ENCODE data around the gene NPFF. TPM values are rescaled to one million over a fixed set of nuclear protein-coding genes. Genes with fewer than 3 reads are reported as not detected.

NPFF gene
- polyA plus RNA-seq, 2 of the 4 experiments (the other 2 are of a cell fraction): 0.17 TPM; not detected in 1

DNA sequence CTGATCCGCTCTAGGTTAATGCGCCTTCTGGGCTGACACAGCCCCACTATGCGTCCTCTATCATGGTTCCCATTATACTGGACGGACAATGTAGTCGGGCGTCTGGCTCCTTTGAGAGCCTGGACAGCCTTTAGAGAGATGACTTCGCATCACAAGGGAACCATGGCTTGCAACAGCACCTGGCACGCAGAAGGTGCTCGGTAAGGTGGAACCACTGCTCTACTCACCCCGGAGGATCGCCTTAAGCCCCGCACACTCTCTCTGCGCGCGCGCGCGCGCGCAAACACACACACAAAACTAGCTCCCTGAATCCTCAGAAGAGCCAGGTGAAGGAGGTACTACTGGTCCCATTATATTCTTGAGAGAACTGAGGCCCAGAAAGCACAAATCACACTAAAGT is 15.1 kb downstream of the NPFF start:
- WGBS (ENCODE audit: missing lambda C conversion rate): 95% methylated on average over 20 of the region's 20 CpGs
- Histone ChIP-seq H3K4me2 (peak overlapping the region; percentile 89), H3K4me1 (peaks cover 43% of the 10 kb centered on the region), H3K9me3 (no peaks in the 10 kb centered on the region), H3K27ac (peak overlapping the region; percentile 89 to 91), H3K4me3 (peak overlapping the region; percentile 60)
- ChIA-PET CTCF (interaction anchor here (0.8 to 2.7 kb wide), 7 partner anchors 15 to 140 kb away, joined by 3 to 13 read pairs (median 3); no protein-coding TSS in a partner anchor), POLR2A (interaction anchor here (0.6 to 3.4 kb wide), 3 partner anchors 8 to 17 kb away, joined by 3 to 21 read pairs (median 19); partner anchors contain the start of gene TARBP2)
- TF ChIP-seq TP53 (CRISPR knock-in tag; IDR thresholded peaks at IDR 0.05) (no peak), CEBPB (IDR thresholded peaks at IDR 0.05) (no peak), GATA3 (IDR thresholded peaks at IDR 0.05; ENCODE audit: borderline replicate concordance) (no peak), POLR2A (IDR thresholded peaks at IDR 0.05; ENCODE audit: low read length) (no peak), SREBF2 (IDR thresholded peaks at IDR 0.05) (no peak)
- TF ChIP-seq, protein P1, sequence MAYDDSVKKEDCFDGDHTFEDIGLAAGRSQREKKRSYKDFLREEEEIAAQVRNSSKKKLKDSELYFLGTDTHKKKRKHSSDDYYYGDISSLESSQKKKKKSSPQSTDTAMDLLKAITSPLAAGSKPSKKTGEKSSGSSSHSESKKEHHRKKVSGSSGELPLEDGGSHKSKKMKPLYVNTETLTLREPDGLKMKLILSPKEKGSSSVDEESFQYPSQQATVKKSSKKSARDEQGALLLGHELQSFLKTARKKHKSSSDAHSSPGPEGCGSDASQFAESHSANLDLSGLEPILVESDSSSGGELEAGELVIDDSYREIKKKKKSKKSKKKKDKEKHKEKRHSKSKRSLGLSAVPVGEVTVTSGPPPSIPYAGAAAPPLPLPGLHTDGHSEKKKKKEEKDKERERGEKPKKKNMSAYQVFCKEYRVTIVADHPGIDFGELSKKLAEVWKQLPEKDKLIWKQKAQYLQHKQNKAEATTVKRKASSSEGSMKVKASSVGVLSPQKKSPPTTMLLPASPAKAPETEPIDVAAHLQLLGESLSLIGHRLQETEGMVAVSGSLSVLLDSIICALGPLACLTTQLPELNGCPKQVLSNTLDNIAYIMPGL (CRISPR knock-in tag; IDR thresholded peaks at IDR 0.05; ENCODE audit: borderline replicate concordance): no peak
- TF ChIP-seq, protein P2, sequence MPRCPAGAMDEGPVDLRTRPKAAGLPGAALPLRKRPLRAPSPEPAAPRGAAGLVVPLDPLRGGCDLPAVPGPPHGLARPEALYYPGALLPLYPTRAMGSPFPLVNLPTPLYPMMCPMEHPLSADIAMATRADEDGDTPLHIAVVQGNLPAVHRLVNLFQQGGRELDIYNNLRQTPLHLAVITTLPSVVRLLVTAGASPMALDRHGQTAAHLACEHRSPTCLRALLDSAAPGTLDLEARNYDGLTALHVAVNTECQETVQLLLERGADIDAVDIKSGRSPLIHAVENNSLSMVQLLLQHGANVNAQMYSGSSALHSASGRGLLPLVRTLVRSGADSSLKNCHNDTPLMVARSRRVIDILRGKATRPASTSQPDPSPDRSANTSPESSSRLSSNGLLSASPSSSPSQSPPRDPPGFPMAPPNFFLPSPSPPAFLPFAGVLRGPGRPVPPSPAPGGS (IDR thresholded peaks at IDR 0.05): no peak
- ATAC-seq (no peak), DNase-seq (ENCODE audit: low read depth in 1 of 2, low spot score in 1 of 2) (no peak), FAIRE-seq (no peak)

DNA sequence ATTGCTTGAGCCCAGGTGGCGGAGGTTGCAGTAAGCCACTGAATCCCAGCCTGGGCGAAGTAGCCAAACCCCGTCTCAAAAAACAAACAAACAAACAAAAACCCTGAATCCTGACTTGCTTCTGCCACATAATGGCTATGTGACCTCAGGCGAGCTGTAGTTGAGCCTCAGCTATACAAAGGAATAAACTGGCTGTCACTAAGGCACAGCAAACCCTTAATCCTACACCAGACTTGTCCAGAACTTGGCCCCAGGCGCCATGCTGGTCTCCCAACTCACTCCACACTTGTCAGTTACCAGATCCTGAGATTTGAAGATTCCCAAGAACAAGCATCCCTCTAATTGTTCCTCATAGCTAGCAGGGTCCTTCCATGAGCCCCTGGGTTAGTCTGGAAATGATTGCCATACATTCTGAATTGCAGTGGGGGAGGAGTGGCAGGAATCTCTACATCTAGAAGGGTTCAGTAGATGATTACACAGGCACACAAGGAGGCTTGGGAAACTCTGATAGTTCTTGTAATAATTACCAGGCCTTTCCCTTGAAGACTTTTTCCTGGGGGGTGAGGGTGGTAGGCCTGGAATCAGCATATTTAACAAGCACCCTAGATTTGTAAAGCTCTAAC is 17.9 kb downstream of the NPFF start:
- Histone ChIP-seq H3K9me3 (no peaks in the 10 kb centered on the region), H3K4me2 (no peak overlapping the region), H3K4me1 (peaks cover 24% of the 10 kb centered on the region), H3K27ac (no peak overlapping the region), H3K4me3 (no peak overlapping the region)
- DNase-seq (ENCODE audit: low read depth in 1 of 2, low spot score in 1 of 2): no peak
- WGBS (ENCODE audit: missing lambda C conversion rate): 90% methylated on average over 5 of the region's 5 CpGs
- POLR2A ChIA-PET: interaction anchor here (0.7 to 1.7 kb wide), 3 partner anchors 12 to 647 kb away, joined by 3 to 5 read pairs (median 4); partner anchors contain the start of gene TARBP2
- CTCF ChIA-PET: interaction anchor here (0.7 to 2.7 kb wide), 6 partner anchors 9 to 712 kb away, joined by 4 to 9 read pairs (median 6); partner anchors contain the start of gene MAP3K12
- peak; percentile 13 for FAIRE-seq
- ATAC-seq: no peak
- no peak for TF ChIP-seq RCOR1 (IDR thresholded peaks at IDR 0.05; ENCODE audit: low read depth, low read length)
- TF ChIP-seq, protein P1 (CRISPR knock-in tag; IDR thresholded peaks at IDR 0.05; ENCODE audit: borderline replicate concordance): no peak

DNA sequence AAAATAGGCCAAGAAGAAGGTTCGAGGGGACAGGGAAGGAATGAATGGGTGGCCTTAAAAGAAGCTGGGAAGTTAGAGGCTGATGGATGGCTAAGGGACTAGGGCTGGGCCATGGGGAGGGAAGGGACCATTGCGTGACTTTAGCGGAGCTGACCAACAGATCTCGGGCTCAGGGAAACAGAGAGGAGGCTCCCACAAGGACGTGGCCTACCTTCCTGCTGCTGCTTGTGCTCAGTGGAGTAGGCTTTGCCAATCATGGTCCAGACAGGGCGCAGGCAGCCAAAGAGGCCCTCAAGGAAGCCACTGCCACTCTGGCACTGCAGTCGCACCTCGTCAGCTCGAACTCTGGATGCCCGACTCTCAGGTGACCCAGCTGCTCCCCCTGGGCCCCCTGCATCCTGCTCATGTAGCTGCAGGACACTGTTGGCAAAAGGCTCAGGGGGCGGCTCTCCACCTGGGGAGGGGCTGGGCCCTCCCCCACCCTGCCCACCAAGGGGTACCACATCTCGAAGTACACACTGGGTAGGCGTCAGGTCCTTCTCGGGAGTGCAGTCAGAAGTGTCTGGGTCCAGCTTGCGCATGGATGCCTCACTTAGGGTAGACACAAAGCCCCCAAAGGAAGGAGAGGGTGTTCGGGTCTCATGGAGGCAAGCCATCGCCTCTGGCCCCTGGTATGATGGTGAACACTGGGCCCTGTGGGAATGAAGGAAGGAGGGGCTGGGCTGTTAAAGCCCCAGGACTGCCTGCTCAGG is 20.4 kb downstream of the NPFF start:
- WGBS (ENCODE audit: missing lambda C conversion rate): 89% methylated on average over 11 of the region's 17 CpGs
- TF ChIP-seq, protein P1 (CRISPR knock-in tag; IDR thresholded peaks at IDR 0.05; ENCODE audit: borderline replicate concordance): no peak
- peak; percentile 77 for TF ChIP-seq POLR2AphosphoS2 (conservative IDR thresholded peaks at IDR 0.05; ENCODE audit: low read length)
- peak; percentile 65; the same call in 1 of the 2 replicates for TF ChIP-seq HOXA7 (CRISPR knock-in tag; IDR thresholded peaks at IDR 0.05)
- Histone ChIP-seq H3K27ac (no peak overlapping the region), H3K4me2 (no peak overlapping the region), H3K4me1 (peaks cover 6% of the 10 kb centered on the region; the same call in 1 of the 3 replicates), H3K9me3 (no peaks in the 10 kb centered on the region), H3K4me3 (no peak overlapping the region)
- no peak for FAIRE-seq
- POLR2A ChIA-PET: interaction anchor here (6.9 kb wide), 1 partner anchor 13 kb away, joined by 34 read pairs; the partner anchor contains the start of genes MAP3K12 and TARBP2
- ATAC-seq: peak; percentile 6 to 9; a peak in 3 of 6 replicates
- CTCF ChIA-PET: interaction anchor here (1.0 to 2.5 kb wide), 5 partner anchors 11 to 134 kb away, joined by 3 to 7 read pairs (median 5); partner anchors contain the start of gene MAP3K12
- DNase-seq (ENCODE audit: low read depth in 1 of 2, low spot score in 1 of 2): no peak

Measured in A549 (cell line).